Activated T-cell treated with anti-CD3 and anti-CD28 coated beads, Interleukin-2, amount 50 U/mL, for 72 hours (primary cell): ENCODE results near the gene ZHX3. TPM values are rescaled to one million over a fixed set of nuclear protein-coding genes. Genes with fewer than 3 reads are reported as not detected.
"Not testable (repeated sequence)": the region's sequence is repeated elsewhere in the genome, so short reads cannot be mapped to it uniquely, and the experiment has no call there.

ENCODE experiments used
- ATAC-seq, 2 donors: fragments of 150-1000 bp; cut with Tn5 transposase; replicated peaks in 1 of 2; 2 replicates each; pipeline ENCODE4 v1.10.0; 2021; ENCODE audit warnings: moderate library complexity in 2 of 2, mild to moderate bottlenecking in 1 of 2
- DNase-seq, 2 donors: peaks; one replicate each; pipeline ENCODE4 v3.0.0; 2021 to 2022; ENCODE audit warnings: mixed read lengths in 1 of 2
- H3K27ac Mint-ChIP-seq: one replicate; pipeline ENCODE4 v1.8.0; 2022; ENCODE audit warnings: mild to moderate bottlenecking, moderate library complexity, mixed read lengths
- H3K27me3 Mint-ChIP-seq: one replicate; pipeline ENCODE4 v1.8.0; 2022; ENCODE audit warnings: low read depth, mixed read lengths
- H3K36me3 Mint-ChIP-seq, 2 donors: one replicate each; pipeline ENCODE4 v1.8.0; 2022; ENCODE audit warnings: mixed read lengths in 2 of 2, mild to moderate bottlenecking in 1 of 2; ENCODE audit not compliant: insufficient read depth in 2 of 2
- H3K4me1 Mint-ChIP-seq: one replicate; pipeline ENCODE4 v1.8.0; 2022; ENCODE audit warnings: low read depth, mixed read lengths
- H3K4me3 Mint-ChIP-seq, 2 donors: one replicate each; pipeline ENCODE4 v1.8.0; 2022; ENCODE audit warnings: mild to moderate bottlenecking in 2 of 2, mixed read lengths in 2 of 2, moderate library complexity in 2 of 2
- H3K9me3 Mint-ChIP-seq, 2 donors: one replicate each; pipeline ENCODE4 v1.8.0; 2022; ENCODE audit warnings: mixed read lengths in 2 of 2
- total RNA-seq, 2 donors: library from RNA; stranded (reverse); gene quantifications; one replicate each; pipeline ENCODE4 v1.2.3, GENCODE V29; 2022

The ZHX3 gene
- total RNA-seq, 2 donors from 2014 or later = 10.2 to 11.5 TPM

DNA sequence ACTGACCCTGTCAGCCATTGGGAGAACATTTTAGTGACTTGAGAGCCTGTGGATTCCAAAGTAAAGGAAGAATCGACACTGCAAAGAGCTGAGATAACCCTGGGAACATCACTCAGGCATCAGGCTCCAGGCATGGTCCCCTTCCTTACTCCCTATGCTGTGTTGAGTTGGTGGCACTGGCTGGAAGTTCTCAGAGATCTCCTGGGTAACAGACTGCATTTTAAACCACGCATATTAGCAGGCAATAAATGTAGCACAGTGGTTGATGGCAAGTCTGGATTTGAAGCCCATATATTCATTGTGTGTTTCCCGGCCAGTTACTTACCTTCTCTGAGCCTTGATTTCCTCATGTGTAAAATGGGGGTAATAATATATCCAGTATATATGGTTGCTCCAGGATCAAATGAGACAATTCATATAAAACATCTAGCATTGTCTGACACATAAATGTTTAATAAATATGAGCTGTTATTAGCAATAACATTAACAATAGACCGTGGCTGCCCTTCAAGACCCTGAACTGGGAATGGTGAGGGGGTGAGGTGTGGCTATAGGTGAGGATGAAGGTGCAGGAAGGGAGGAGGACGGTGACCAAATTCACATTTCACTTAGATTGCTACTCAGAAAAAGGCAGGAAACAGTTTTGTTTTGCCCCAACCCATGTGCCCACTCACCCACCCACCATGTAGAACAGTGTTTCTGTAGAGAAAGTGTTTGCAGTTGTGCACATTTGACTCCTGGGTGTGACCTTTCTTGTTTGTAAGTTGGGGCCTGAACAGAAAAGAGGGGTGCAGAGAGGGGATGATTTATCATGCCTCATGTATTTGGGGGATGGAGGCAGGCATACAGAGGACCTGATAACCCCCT, 178.1 kb downstream of the ZHX3 start:
- H3K4me3 Mint-ChIP-seq = peak overlapping the region; percentile 85 to 86
- DNase-seq = peak in 1 of 2 donors; percentile 38
- peaks cover 0 to 2% of the 10 kb centered on the region in 2 donors for H3K36me3 Mint-ChIP-seq
- no peaks in the 10 kb centered on the region for H3K27me3 Mint-ChIP-seq
- H3K27ac Mint-ChIP-seq = peak overlapping the region; percentile 91
- peaks cover 80% of the 10 kb centered on the region for H3K4me1 Mint-ChIP-seq
- ATAC-seq = no peak
- H3K9me3 Mint-ChIP-seq = no peaks in the 10 kb centered on the region

DNA sequence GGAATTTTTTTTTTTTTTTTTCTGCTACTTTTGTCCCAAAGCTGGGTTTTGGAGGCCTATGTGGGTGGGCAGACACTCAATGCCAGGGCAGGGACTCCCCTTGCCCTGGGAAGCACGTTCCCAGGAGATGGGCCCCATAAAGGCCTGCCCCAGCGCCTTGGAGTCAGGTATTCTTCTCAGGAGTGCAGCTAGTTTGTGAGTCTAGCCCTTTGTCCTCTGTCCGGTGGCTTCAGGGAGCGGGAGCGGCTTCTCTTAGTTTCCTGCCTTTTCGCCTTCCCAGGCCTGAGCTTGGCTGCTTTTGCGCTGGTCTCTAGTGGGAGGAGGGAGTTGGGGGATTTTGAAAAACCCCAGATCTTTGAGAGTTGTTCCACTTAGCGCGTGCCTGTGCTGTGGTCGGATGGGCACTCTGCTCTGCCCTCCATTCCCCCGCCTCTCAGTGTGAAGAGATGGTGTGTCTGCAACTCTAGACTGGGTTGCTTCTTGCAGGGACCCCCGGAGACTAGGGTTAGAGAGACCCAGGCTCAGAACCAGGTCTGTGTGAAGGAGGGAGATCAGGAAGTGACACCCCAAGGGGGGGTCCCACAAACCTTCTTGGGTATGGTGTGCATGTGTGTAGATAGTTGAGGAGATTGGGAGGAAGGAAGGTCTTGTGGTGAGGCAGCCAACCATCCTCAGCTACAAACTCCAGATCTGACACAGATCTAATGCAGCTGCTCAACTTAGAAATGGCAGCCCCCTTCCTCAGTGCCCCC, 178.9 kb downstream of the ZHX3 start:
- peak; percentile 46 to 48 for DNase-seq
- no peaks in the 10 kb centered on the region for H3K36me3 Mint-ChIP-seq
- ATAC-seq = peak in 1 of 2 donors; percentile 7
- no peaks in the 10 kb centered on the region for H3K27me3 Mint-ChIP-seq
- H3K4me1 Mint-ChIP-seq = peaks cover 80% of the 10 kb centered on the region
- peak overlapping the region; percentile 91 for H3K27ac Mint-ChIP-seq
- H3K4me3 Mint-ChIP-seq = peak overlapping the region; percentile 85 to 86
- no peaks in the 10 kb centered on the region for H3K9me3 Mint-ChIP-seq

DNA sequence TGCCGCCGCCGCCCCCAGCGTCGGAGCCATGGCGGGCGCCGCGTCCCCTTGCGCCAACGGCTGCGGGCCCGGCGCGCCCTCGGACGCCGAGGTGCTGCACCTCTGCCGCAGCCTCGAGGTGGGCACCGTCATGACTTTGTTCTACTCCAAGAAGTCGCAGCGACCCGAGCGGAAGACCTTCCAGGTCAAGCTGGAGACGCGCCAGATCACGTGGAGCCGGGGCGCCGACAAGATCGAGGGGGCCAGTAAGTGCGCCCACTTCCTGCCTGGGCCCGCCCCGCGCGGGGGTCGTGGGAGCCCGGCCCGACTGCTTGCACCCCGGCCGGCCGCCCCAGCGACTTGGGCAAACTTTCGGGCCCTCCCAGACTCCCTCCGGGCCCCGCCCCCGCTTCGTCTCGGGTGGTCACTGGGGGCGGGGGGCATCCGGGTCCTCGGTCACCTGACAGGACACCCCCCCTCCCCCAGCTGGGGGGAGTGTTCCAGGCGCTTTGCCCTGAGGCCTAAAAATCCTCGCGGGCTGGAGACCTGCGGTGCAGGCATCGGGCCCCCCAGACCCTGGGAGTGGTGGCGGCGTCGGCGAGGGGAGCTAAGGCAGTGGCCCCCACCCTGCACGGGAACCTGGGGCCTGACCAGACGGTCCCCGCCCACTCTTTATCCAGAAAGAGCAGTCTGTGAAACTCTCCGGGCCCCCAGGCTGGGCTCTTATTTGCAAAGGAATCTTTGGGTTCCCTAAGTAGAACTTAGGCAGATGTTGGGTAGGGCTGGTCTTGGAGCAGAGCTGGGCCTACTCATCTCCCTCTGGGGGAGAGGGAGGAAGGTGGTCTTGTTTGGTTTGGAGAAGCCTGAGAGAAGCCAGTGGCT, 179.7 kb downstream of the ZHX3 start:
- Mint-ChIP-seq H3K4me1 (peaks cover 79% of the 10 kb centered on the region), H3K36me3 (no peaks in the 10 kb centered on the region), H3K9me3 (no peaks in the 10 kb centered on the region), H3K4me3 (peak overlapping the region; percentile 85 to 86), H3K27me3 (no peaks in the 10 kb centered on the region), H3K27ac (peak overlapping the region; percentile 91)
- peak; percentile 22 to 30 for ATAC-seq
- peak; percentile 75 to 77 for DNase-seq

DNA sequence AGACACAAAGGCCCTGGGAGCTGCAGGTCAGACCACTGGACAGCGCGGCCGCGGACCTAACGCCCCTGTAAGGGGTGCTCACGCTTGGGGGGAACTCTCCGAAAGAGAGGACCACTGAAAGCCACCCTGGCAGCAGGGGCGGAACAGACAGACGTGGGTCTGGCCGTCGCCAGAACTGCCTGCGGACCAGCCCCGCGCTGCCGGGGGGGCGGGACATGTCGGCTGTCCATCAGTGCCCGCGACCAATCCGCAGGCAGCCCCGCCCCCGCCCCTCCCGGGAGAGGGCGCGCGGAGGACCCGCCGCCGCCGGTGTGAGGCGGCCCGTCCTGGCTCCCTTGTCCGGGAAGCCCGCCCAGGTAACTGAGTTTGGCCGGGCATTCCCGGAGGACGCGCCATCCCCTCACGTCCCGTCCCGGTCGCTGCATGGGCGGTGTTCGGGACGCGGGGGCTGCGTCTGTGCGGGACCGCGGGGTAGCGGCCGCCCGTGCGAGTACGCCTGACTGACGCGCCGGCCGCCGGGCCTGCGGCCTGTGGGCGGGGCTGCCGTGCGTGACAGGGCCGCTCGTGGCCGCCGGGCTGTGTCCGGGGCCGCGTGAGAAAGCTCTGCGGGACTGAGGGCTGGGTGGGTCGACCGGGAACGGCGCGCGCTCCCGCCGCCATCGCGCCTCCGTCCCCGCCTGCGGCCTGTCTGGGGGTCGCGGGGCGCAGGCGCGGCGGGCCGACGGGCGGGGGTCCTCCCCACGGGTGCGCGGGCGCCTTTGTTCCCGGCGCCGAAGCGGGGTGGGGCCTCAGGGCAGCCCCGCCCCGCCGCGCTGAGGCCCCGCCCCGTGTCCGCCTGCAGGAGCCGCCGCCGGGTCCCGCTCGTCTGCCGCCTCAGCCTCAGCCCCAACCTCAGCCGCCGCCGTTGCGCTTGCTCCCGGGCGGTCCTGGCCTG, 180.6 kb downstream of the ZHX3 start, which contains the start of gene PLCG1:
Gene PLCG1 (plus strand): TSS at position 864 of the 934 bp plus-strand sequence. CDS start 99 bp downstream, outside the sequence.
- peak within 1 kb of the TSS; percentile 91 for H3K27ac Mint-ChIP-seq
- no peaks in the 10 kb centered on the region for H3K9me3 Mint-ChIP-seq
- DNase-seq (peak; percentile 89 to 91), ATAC-seq (peak; percentile 65 to 70)
- peak within 1 kb of the TSS; percentile 85 to 86 for H3K4me3 Mint-ChIP-seq
- no peaks in the 10 kb centered on the region for H3K36me3 Mint-ChIP-seq
- peaks cover 79% of the 10 kb centered on the region for H3K4me1 Mint-ChIP-seq
- H3K27me3 Mint-ChIP-seq = no peaks in the 10 kb centered on the region

- H3K9me3 Mint-ChIP-seq = no peaks in the 10 kb centered on the region
- DNase-seq (no peak), ATAC-seq (no peak)
- H3K4me3 Mint-ChIP-seq = peak overlapping the region; percentile 71 to 72
- H3K4me1 Mint-ChIP-seq = peaks cover 79% of the 10 kb centered on the region
- no peaks in the 10 kb centered on the region for H3K36me3 Mint-ChIP-seq
- H3K27me3 Mint-ChIP-seq = no peaks in the 10 kb centered on the region
- peak overlapping the region; percentile 53 for H3K27ac Mint-ChIP-seq
These were observed 181.4 kb downstream of the ZHX3 start for GRCh38 chr20:41135888-41136679.

- Mint-ChIP-seq H3K36me3 (no peaks in the 10 kb centered on the region), H3K9me3 (no peaks in the 10 kb centered on the region), H3K4me1 (peaks cover 79% of the 10 kb centered on the region), H3K27me3 (no peaks in the 10 kb centered on the region), H3K4me3 (peak overlapping the region; percentile 71 to 72), H3K27ac (peak overlapping the region; percentile 53)
- DNase-seq (peak; percentile 73 to 74), ATAC-seq (peak in 1 of 2 donors; percentile 16)
These were observed 182.2 kb downstream of the ZHX3 start for GRCh38 chr20:41135187-41135887.

GRCh38 chr20:41134362-41135186, 183.0 kb downstream of the ZHX3 start:
- Mint-ChIP-seq H3K9me3 (no peaks in the 10 kb centered on the region), H3K36me3 (no peaks in the 10 kb centered on the region), H3K27me3 (no peaks in the 10 kb centered on the region), H3K4me1 (peaks cover 73% of the 10 kb centered on the region), H3K4me3 (peak overlapping the region; percentile 5 to 72), H3K27ac (peak overlapping the region; percentile 26)
- DNase-seq (no peak), ATAC-seq (no peak)

GRCh38 chr20:41133709-41134361, 183.7 kb downstream of the ZHX3 start:
- no peaks in the 10 kb centered on the region for H3K9me3 Mint-ChIP-seq
- peaks cover 65% of the 10 kb centered on the region for H3K4me1 Mint-ChIP-seq
- no peaks in the 10 kb centered on the region for H3K27me3 Mint-ChIP-seq
- H3K4me3 Mint-ChIP-seq = peak overlapping the region; percentile 3 to 5
- peak overlapping the region; percentile 62 for H3K27ac Mint-ChIP-seq
- DNase-seq (peak; percentile 64 to 73), ATAC-seq (peak; percentile 8 to 16)
- no peaks in the 10 kb centered on the region for H3K36me3 Mint-ChIP-seq

DNA sequence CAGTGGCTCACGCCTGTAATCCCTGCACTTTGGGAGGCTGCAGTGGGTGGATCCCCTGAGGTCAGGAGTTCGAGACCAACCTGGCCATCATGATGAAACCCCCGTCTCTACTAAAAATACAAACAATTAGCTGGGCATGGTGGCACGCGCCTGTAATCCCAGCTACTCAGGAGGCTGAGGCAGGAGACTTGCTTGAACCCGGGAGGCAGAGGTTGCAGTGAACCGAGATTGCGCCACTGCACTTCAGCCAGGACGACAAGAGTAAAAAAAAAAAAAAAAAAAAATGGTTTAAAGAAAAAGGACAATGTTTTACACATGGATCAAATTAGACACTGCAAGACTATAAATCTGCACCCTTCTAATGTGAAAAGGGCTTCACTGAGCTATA, 185.1 kb downstream of the ZHX3 start:
- not testable (repeated sequence) for H3K36me3 Mint-ChIP-seq, H3K9me3 Mint-ChIP-seq, H3K27ac Mint-ChIP-seq, H3K27me3 Mint-ChIP-seq, ATAC-seq, DNase-seq
- Mint-ChIP-seq H3K4me3 (peak overlapping the region in 1 of 2 donors; percentile 73), H3K4me1 (peaks cover 63% of the 10 kb centered on the region)
